ENCODE measurements around the gene CES4A.

CES4A gene

GRCh38 chr16:67011274-67011673 is 22.9 kb downstream of the CES4A start:
- H3K27ac ChIP-seq = no peak overlapping the region
- TF ChIP-seq CTCF (IDR thresholded peaks at IDR 0.05) = no peak
- no peak for TF ChIP-seq ZFX (IDR thresholded peaks at IDR 0.05; ENCODE audit: borderline replicate concordance)

- no peak for TF ChIP-seq ZFX (IDR thresholded peaks at IDR 0.05; ENCODE audit: borderline replicate concordance)
- TF ChIP-seq CTCF (IDR thresholded peaks at IDR 0.05) = no peak
- H3K27ac ChIP-seq = peak overlapping the region; percentile 38
Observed at GRCh38 chr16:67013233-67013822, 24.9 kb downstream of the CES4A start.

- peak overlapping the region; percentile 38 for H3K27ac ChIP-seq
- TF ChIP-seq CTCF (IDR thresholded peaks at IDR 0.05) (peak; percentile 36), ZFX (IDR thresholded peaks at IDR 0.05; ENCODE audit: borderline replicate concordance) (no peak)
Observed at GRCh38 chr16:67013823-67014633, 25.6 kb downstream of the CES4A start.

GRCh38 chr16:67014634-67015312 is 26.4 kb downstream of the CES4A start:
- TF ChIP-seq ZFX (IDR thresholded peaks at IDR 0.05; ENCODE audit: borderline replicate concordance) (no peak), CTCF (IDR thresholded peaks at IDR 0.05) (no peak)
- H3K27ac ChIP-seq = peak overlapping the region; percentile 38

GRCh38 chr16:67015313-67015731 is 26.9 kb downstream of the CES4A start:
- no peak overlapping the region for H3K27ac ChIP-seq
- no peak for TF ChIP-seq CTCF (IDR thresholded peaks at IDR 0.05)
- no peak for TF ChIP-seq ZFX (IDR thresholded peaks at IDR 0.05; ENCODE audit: borderline replicate concordance)

- no peak for TF ChIP-seq ZFX (IDR thresholded peaks at IDR 0.05; ENCODE audit: borderline replicate concordance)
- no peak for TF ChIP-seq CTCF (IDR thresholded peaks at IDR 0.05)
- no peak overlapping the region for H3K27ac ChIP-seq
Observed at GRCh38 chr16:67016143-67016542, 27.8 kb downstream of the CES4A start.
